Osteocyte (in vitro differentiated cells): ENCODE data around the gene VSIG10L2. TPM values are rescaled to one million over a fixed set of nuclear protein-coding genes. Genes with fewer than 3 reads are reported as not detected.

ENCODE experiments used
- DNase-seq: peaks from one replicate; pipeline ENCODE4 v3.0.0; 2021; ENCODE audit warnings: mixed read lengths; ENCODE audit not compliant: unreplicated experiment; ENCODE audit errors: extremely low spot score
- H3K27ac Mint-ChIP-seq: one replicate; pipeline ENCODE4 v1.8.0; 2021; ENCODE audit warnings: mild to moderate bottlenecking, mixed read lengths; ENCODE audit not compliant: unreplicated experiment
- H3K27me3 Mint-ChIP-seq: one replicate; pipeline ENCODE4 v1.8.0; 2021; ENCODE audit warnings: mixed read lengths; ENCODE audit not compliant: unreplicated experiment
- H3K36me3 Mint-ChIP-seq: one replicate; pipeline ENCODE4 v1.8.0; 2021; ENCODE audit warnings: mixed read lengths; ENCODE audit not compliant: unreplicated experiment
- H3K4me1 Mint-ChIP-seq: one replicate; pipeline ENCODE4 v1.8.0; 2021; ENCODE audit warnings: mixed read lengths; ENCODE audit not compliant: unreplicated experiment
- H3K4me3 Mint-ChIP-seq: one replicate; pipeline ENCODE4 v1.8.0; 2021; ENCODE audit warnings: mild to moderate bottlenecking, moderate library complexity, mixed read lengths; ENCODE audit not compliant: unreplicated experiment
- H3K9me3 Mint-ChIP-seq: one replicate; pipeline ENCODE4 v1.8.0; 2021; ENCODE audit warnings: mixed read lengths; ENCODE audit not compliant: unreplicated experiment
- total RNA-seq: library from RNA; stranded (reverse); gene quantifications from 2 replicates; pipeline ENCODE4 v1.2.1, GENCODE V29; 2021
- TF ChIP-seq, protein P1 (sequence below): fragments of 200-600 bp; sonication (generic); IDR thresholded peaks from 2 replicates; pipeline ENCODE4 v1.5.0; 2021; ENCODE audit warnings: antibody characterized with exemption, mild to moderate bottlenecking, moderate library complexity

Gene VSIG10L2
- total RNA-seq, 1 donor from 2014 or later, result not detected

DNA sequence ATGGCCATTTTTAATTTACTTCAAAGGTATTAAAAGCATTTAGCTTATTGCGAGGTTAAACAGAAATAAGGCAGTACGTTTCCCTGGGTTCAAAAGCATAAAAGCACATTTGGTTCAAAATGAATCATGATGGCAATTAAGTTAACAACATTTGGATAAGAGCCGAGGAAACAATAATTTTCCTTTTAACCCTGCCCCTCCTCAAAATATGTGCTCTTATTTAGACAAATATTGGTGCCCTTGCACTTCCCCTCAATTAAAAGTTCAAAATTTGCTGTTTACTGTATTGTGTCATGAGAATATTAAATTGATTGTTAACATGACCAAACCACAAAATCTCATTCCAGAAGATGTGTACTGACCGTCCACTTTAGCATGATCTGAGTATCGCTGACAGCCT lies 48.7 kb downstream of the VSIG10L2 start:
- TF ChIP-seq, protein P1, sequence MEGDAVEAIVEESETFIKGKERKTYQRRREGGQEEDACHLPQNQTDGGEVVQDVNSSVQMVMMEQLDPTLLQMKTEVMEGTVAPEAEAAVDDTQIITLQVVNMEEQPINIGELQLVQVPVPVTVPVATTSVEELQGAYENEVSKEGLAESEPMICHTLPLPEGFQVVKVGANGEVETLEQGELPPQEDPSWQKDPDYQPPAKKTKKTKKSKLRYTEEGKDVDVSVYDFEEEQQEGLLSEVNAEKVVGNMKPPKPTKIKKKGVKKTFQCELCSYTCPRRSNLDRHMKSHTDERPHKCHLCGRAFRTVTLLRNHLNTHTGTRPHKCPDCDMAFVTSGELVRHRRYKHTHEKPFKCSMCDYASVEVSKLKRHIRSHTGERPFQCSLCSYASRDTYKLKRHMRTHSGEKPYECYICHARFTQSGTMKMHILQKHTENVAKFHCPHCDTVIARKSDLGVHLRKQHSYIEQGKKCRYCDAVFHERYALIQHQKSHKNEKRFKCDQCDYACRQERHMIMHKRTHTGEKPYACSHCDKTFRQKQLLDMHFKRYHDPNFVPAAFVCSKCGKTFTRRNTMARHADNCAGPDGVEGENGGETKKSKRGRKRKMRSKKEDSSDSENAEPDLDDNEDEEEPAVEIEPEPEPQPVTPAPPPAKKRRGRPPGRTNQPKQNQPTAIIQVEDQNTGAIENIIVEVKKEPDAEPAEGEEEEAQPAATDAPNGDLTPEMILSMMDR, result no peak
- DNase-seq, result no peak
- H3K36me3 Mint-ChIP-seq, result peaks cover 33% of the 10 kb centered on the region
- no peak overlapping the region for H3K27ac Mint-ChIP-seq
- H3K27me3 Mint-ChIP-seq, result peaks cover 3% of the 10 kb centered on the region
- H3K9me3 Mint-ChIP-seq, result no peaks in the 10 kb centered on the region
- H3K4me3 Mint-ChIP-seq, result no peak overlapping the region
- H3K4me1 Mint-ChIP-seq, result peaks cover 15% of the 10 kb centered on the region

DNA sequence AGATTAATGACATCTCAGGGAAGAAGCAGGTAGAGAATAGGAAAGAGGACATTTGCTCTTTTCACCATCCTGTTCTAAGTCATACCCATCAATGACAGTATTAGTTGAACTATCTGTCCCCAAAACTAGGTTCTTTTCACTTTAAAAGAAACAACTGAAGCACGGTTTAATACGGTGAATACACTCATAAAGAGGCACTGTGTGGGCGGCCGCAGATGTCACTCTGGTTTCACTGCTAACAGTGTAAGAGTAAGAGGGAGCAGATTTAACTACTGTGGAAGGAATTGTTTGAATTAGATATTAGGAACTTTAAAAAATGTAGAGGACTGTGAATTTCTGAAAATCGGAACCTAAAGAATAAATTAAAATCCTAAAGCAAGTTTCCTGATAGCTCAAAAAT lies 49.5 kb downstream of the VSIG10L2 start:
- Mint-ChIP-seq H3K4me1 (peaks cover 8% of the 10 kb centered on the region), H3K27me3 (peaks cover 3% of the 10 kb centered on the region), H3K9me3 (no peaks in the 10 kb centered on the region), H3K36me3 (peaks cover 35% of the 10 kb centered on the region), H3K4me3 (no peak overlapping the region), H3K27ac (no peak overlapping the region)
- no peak for DNase-seq
- TF ChIP-seq, protein P1, result no peak

DNA sequence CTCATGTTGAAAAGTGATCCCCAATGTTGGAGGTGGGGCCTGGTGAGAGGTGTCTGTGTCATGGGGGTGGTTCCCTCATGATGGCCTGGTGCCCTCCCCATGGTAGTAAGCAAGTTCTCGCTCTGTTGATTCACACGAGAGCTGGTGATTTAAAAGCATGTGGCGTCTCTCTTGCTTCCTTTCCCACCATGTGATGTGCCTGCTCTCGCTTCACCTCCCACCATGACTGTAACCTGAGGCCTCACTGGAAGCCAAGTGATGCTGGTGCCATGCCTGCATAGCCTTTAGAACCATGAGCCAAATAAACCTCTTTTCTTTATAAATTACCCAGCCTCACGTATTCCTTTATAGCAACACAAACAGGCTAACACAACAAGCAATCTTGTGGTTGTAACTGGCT lies 52.4 kb downstream of the VSIG10L2 start:
- H3K4me3 Mint-ChIP-seq, result no peak overlapping the region

DNA sequence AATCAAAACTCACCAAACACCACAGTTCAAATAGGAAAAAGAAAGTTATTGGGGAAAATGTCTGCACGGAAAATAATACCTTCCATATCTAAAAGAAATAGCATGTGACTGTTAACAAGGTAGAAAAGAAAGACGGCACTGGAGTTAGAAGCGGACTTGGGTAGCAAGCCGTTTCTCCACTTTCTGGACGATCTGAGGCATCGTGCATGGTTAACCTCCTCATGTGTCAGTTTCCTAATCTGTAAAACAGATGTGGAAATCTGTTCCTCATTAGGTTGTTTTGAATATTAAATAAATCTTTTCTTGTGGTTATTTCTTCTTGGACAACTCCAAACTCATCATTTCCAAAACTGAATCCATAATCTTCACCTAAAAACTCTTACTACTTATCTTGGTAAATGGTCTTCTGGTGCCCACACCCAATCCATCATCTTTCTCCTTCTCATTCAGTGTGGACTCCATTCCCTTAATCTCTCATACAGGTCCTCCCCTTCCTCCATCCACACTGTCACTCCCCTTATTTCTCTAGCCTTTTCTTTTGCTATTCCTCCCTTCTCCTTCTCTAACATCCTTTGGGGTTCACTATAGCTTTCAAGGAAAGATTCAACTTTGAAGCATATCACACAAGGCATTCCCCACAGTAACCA lies 53.5 kb downstream of the VSIG10L2 start:
- no peak overlapping the region for H3K27ac Mint-ChIP-seq
- TF ChIP-seq, protein P1, result no peak
- no peaks in the 10 kb centered on the region for H3K9me3 Mint-ChIP-seq
- no peaks in the 10 kb centered on the region for H3K27me3 Mint-ChIP-seq
- no peaks in the 10 kb centered on the region for H3K4me1 Mint-ChIP-seq
- DNase-seq, result no peak
- H3K36me3 Mint-ChIP-seq, result peaks cover 43% of the 10 kb centered on the region
- no peak overlapping the region for H3K4me3 Mint-ChIP-seq

More for the DNA sequence above, 52.4 kb downstream of the VSIG10L2 start:
- DNase-seq, result no peak
- Mint-ChIP-seq H3K4me1 (no peaks in the 10 kb centered on the region), H3K36me3 (peaks cover 45% of the 10 kb centered on the region), H3K27me3 (no peaks in the 10 kb centered on the region), H3K27ac (no peak overlapping the region), H3K9me3 (no peaks in the 10 kb centered on the region)
- TF ChIP-seq, protein P1, result no peak

DNA sequence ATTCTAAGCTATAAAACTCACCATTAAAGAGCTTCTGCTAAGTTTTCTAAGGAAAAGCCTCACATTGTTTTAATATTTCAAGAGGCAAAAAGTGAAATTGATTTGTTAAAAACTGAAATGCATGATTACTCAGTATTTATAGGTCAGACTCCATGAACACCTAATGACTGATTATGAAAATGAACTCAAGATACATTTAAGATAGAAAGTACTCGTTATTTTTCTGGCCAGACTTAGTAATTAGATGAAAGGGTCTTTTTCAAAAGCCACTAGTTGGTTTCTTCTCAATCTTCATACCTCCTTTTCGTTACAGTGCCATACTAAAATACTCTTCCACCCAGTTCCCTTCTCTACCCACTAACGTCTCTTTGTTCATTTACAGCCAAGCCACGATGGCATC lies 56.3 kb downstream of the VSIG10L2 start:
- H3K9me3 Mint-ChIP-seq, result no peaks in the 10 kb centered on the region
- DNase-seq, result no peak
- TF ChIP-seq, protein P1, result no peak
- peaks cover 36% of the 10 kb centered on the region for H3K36me3 Mint-ChIP-seq
- H3K27me3 Mint-ChIP-seq, result no peaks in the 10 kb centered on the region
- no peak overlapping the region for H3K4me3 Mint-ChIP-seq
- no peak overlapping the region for H3K27ac Mint-ChIP-seq
- peaks cover 8% of the 10 kb centered on the region for H3K4me1 Mint-ChIP-seq

Other genes with a start within 250 kb of the VSIG10L2 start
- not detected in 2 replicates for gene PATE1, start 199.8 kb upstream of the VSIG10L2 start, total RNA-seq
- gene PATE2, start 167.2 kb upstream of the VSIG10L2 start, total RNA-seq, result not detected in 2 replicates
- not detected in 2 replicates for gene PATE3, start 157.9 kb upstream of the VSIG10L2 start, total RNA-seq
- gene PATE4, start 112.7 kb upstream of the VSIG10L2 start, total RNA-seq, result not detected in 2 replicates
- 4.5 and 5.1 TPM in 2 replicates for gene HYLS1, start 58.4 kb upstream of the VSIG10L2 start, total RNA-seq
- 10.5 and 14.6 TPM in 2 replicates for gene PUS3, start 42.8 kb upstream of the VSIG10L2 start, total RNA-seq
- not detected in 2 replicates for gene DDX25, start 41.5 kb upstream of the VSIG10L2 start, total RNA-seq
- gene CDON, start 116.8 kb downstream of the VSIG10L2 start, total RNA-seq, result 24.4 and 29.4 TPM in 2 replicates